HG03575 (cell line): ENCODE data around the gene SVOP.

Experiments used
- ATAC-seq: cut with Tn5 transposase; IDR thresholded peaks from one replicate; pipeline ENCODE4 v1.9.1; 2021; ENCODE audit not compliant: unreplicated experiment, insufficient number of reproducible peaks, low FRiP score; ENCODE audit errors: extremely low read depth

SVOP gene

DNA sequence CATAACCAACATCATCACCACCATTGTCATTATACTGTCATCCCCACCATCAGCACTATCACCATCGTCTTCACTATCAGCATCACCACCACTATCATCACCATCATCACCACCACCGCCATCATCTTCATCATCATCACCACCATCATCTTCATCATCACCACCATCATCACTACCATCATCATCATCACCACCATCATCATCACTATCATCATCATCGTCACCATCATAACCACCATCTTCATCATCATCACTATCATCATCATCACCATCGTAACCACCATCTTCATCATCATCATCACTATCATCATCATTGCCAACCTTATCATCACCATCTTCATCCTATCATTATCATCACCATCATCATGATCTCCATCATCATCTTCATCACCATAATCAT, 39.0 kb downstream of the SVOP start:
- no peak for ATAC-seq

DNA sequence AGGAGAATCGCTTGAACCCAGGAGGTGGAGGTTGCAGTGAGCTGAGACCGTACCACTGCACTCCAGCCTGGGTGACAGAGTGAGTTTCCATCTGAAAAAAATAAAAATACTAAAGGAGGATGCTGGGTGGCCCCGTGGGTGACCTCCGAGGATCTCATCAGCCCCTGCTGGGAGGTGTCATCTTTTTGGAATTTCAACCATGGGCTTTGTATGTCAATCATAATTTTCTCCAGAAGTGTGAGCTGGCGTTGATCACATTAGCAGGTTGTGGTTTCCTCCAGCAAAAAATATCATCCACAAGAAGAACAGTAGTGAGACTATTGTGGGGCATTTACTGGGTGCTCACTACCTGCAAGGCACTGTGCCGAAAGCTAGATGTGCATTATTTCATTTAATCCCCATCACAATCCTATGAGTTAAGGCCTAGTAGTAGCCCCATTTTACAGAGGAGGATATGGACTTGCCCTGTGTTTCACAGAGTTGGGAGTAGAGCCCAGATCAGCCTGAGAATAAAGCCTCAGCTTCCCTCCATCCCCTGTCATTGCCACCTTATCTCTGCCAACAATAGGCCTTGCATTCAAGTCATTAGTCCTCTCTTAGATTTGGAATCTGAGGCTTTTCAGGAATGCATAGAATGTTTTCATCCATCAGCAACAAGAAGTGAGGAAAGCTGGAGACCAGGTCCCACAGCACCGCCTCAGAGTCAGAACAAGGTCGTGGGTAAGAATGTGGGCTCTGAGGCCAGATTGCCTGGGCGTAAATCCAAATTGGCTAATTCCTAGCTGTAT, 39.8 kb downstream of the SVOP start:
- no peak for ATAC-seq

DNA sequence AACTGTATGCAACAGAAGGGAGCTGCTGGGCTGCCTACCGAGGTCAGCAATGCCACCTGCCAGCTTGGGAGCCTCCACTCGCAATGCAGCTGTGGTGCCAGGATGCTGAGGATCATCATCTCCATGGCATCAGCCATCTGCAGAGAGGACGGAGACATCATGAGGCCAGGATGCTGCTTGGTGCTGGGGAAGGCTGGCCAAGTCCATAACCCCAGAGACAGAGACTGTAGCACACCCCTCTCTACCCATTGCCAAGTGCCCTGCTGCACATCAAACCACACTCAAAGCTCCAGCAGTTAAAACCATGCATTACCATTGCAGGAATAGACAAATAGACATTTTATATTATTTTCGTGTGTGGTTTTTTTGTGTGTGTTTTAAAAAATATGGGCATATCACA, 43.5 kb downstream of the SVOP start:
- ATAC-seq, result no peak

DNA sequence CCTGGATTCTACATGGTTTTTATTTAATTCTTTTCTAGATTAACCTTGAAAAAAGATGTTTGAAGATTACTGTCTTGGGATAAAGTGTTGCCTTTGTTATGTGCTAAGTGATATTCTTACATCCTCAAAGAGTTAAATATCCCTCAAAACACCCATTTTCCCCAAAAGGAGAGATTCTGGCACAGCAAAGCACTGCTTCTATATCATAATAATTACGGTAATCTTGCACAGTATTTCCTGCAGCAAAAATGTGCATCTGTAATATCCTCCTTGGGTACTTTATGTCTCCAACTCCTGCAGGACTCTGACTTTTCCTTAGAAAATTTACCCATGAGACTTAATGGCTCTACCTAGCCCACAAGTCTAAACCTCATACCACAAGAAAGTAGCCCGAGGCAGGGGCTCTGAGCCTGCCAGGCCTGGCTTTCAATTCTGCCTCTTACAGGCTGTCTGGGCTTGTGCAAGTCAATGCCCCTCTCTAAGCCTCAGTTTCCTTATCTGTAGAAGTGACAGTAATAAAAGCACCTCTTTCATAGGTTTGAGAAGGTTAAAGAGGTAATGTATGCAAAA, 45.8 kb downstream of the SVOP start:
- ATAC-seq, result no peak

DNA sequence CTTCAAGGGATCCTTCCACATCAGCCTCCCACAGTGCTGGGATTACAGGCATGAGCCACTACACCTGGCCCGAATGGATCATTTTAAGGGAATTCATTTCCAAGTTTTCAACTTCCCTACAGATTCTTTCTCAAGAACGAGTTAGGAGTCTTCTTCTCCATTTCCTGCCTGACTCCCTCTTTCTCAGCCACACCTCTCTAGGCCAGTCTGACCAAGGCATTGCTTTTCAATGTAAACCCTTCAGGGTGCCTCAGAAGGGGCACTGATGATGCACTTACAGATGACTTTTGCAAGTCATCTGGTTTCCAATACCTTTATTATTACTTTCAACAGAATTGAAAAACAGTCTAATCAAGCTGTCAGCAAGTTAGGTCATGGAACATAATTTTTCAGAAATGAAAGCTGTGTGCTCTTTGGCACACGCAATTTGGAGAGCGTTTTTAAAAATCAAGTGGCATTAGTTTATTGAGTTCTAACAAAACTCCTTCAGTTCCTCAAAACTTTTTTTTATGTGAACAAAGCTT, 47.2 kb downstream of the SVOP start:
- no peak for ATAC-seq

DNA sequence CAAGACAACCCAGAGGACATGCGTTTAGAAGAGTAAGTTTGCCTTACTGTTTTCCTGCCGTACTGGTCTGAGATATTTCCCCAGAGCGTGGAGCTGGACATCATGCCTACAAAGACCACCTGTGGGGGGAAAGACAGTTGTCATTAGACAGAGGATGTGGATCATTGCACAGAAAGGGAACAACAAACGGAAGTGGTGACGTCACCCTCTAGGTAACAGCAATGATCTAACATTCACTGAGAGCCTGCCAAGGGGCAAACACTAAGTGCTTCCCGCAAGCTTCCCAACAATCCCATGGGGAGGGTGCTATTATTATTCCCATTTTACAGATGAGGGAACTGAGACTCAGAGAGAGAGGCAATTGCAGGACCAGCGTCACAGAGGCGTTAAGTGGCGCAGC, 48.5 kb downstream of the SVOP start:
- no peak for ATAC-seq

DNA sequence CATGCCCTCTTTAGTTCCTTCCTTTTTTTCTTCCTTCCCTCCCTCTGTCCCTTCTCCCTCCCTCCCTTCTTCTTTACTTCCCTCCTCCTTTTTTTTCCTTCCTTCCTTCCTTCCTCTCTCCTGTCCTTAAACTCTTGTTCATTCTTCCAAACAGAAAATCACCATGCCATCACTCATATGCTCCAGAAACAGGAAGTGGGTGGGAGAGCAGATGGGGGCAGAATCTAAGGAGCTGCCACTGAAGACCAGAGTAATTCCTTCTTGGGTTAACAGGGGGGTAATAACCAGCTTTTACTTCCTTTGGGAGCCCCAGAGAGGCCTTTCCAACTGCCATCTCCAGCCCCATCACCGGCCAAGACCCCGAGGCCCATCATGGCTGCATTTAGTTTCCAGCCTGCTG, 51.2 kb downstream of the SVOP start:
- no peak for ATAC-seq

DNA sequence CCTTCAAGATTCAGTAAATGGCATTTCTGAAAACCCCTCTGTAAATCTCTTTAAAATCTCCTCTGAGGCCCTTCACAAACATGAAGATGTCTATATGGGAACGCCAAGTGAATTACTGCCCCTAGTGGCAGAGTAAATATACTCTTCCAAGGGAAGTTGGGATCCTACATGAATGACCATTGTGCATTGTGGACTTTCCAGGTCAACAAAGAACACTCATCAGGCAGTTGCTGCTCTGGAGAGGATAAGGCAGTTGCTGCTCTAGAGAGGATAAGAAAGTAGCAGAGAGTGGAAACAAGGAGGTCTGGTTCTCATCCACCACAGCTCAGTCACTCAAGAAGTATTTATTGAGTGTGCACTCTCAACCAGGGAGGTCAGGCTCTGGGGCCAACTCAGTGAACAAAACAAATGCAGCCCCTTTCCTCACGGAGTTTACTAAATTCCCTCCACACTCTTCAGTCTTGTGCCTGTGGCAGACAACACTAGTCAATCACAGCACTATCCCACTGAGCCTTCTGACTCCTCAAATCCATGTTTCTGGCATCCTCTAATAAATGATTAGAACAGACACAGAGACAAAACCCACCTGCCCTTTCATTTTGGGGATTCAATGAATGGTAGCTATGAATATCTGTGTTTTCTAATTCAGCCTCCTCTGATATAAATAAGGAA, 52.9 kb downstream of the SVOP start:
- ATAC-seq, result no peak

DNA sequence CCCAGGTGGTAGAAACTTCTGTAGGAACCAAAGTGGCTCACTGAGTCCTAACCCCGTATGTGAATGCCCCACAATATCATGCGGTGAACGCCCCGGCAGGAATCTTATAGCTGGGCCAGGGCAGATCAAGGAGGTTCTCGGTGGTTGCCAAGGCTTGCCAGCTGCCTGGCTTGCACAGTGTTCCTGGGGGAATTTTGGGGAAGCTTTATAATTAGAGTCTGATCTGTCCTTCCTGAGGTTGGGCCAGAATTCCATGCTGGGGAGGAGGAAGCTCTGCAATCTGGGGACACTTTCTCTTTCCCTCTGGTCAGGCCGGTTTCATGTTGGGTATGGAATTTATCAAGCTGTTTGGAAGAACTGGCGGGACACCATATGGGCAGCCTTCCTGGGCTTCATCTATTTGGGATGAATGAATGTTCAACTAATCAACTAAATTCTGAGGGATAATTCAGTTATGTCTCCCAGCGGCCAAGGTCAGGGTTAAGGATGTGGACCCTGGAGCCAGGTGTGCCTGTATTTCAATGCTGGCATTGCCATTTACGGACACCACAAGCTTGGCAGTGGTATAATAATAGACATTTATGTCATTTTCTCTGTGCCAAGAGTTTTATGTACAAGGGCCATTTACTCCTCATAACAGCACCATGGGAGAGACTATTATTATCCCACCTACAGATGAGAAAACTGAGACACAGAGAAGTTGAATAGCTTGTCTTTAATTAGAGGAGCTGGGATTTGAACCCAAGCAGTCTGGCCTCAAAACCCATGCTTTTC, 54.3 kb downstream of the SVOP start:
- ATAC-seq, result no peak

DNA sequence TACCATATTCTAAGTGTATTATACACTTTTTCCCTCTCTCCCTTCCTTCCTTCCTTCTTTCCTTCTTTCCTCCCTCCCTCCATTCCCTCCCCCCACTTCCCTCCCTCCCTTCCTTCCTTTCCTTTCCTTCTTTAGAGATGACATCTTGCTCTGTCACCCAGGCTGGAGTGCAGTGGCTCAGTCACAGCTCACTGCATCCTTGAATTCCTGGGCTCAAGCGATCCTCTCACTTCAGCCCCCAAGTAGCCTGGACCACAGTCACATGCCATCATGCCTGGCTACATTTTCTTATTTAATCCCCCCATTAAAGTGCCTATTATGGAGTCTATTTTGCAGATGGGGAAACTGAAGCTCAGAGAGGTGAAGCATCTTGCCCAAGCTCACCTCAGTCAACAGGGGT, 55.0 kb downstream of the SVOP start:
- ATAC-seq, result no peak

DNA sequence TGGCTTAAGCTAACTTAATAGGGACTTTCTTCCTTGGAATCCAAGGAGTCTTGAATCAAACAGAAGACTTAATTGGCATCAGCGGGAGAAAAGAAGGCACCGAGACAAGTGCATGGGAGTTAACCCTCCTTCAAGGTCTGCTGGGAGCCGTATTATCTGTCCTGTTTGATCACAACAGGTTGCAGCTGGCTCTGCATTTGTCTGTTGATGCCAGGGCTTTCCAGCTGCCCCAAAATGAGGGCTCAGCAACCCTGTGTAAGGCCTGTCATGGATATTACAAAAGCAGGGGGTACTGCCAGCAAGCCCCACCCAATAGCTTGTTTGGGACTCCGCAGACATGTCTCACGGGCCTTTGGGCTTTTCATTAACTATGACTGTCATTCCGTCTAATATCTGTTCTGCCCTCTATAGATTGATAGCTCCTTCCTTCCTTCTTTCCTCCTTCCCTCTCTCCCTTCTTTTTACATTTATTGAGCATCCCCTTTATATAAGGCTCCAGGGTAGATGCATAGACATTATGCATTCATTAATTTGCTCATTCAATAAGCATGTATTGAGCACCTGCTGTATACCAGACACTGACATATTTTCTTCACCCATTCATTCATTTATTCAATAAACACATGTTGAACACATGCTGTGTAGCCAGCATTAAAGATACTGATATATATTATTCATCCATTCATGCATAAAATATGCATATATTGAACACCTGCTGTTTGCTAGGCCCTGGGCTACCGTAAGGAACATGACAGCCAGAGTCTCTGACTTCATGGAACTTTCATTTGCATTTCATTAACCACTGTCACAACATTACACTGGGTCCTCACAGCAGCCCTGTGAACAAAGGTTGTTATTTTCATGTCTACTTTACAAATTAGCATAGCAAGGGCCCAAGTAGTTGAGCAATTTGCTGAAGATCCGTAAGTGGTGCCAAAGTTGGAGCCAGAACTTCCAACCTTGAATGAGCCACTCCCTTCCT, 56.2 kb downstream of the SVOP start:
- ATAC-seq, result no peak

DNA sequence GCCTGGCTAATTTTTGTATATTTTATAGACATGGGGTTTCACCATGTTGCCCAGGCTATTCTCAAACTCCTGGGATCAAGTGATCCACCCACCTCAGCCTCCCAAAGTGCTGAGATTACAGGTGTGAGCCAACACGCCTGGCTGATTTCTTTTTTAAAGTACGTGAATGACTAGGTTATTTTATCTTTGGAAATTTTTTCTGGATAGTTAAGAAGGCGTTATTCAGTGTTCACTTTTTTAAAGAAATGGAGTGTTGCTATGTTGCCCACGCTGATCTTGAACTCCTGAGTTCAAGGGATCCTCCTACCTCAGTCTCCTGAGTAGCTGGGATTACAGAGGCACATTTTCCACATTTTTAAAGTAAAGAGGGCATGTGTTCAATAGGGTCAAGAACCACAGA, 58.6 kb downstream of the SVOP start:
- ATAC-seq, result no peak

DNA sequence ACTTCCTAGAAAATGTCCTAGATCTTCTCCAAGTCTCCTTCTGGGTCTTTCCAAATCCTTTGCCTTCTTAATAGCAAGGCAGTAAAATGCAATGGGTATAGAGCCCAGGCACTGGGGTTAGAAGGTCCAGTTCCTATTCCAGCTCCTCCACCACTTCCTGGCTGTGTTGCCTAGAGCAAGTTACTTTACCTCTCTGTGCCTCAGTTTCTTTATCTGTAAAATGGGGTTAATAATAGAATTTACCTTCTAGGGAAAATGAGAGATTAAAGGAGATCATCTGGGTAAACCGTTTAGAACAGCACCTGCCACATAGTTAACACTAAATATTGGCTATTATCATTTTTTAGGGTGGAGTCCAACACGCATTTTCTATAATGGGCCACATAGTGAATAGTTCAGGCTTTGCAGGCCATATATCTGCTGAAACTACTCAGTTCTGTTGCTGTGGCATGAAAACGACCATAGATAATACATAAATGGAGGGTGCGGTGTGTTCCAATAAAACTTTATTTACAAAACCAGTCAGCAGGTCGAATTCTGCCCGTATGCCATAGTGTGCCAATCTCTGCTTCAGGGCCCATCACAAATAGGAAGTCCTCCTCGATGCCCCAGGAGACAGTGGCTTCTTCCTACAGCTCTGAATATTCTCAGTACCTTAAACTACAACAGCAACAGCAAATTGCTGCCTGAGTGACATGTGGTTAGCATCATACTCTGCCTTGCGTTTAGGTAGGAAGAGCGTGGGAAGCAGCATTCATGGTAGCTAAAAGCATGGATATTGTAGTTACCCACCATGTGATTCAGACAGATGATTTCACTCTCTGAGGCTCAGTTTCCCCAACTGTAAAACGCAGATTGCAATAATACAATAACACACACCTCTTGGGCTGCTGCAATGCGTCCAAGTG, 60.9 kb downstream of the SVOP start:
- no peak for ATAC-seq

DNA sequence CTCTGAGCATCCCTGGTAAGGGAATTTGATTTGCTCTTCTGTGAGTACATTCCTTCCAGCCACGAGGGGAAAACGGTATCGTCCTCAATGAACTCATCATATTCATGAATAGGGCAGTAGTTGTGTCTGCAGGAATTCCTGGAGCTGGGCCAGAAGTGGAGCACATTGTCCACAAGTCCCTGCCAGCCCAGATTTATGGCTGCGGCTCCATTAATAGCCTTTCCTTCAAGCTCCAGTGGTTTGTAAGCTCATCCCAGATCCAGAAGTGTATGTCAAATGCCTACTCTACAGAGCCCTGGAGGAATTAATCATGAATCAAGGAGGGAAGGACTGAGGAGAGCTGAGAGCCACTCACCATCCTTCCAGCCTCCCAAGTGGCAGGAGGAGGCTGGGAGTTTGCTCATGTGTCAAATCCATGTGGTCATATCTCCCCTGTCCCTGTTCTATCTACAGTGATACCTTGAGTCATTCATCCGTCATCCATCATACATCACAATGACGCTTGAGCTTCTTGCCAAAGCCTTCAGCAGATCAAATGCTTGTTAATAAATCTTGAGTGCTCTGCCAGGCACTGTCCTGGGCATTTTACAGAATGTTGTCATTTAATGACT, 65.5 kb downstream of the SVOP start:
- ATAC-seq, result no peak

DNA sequence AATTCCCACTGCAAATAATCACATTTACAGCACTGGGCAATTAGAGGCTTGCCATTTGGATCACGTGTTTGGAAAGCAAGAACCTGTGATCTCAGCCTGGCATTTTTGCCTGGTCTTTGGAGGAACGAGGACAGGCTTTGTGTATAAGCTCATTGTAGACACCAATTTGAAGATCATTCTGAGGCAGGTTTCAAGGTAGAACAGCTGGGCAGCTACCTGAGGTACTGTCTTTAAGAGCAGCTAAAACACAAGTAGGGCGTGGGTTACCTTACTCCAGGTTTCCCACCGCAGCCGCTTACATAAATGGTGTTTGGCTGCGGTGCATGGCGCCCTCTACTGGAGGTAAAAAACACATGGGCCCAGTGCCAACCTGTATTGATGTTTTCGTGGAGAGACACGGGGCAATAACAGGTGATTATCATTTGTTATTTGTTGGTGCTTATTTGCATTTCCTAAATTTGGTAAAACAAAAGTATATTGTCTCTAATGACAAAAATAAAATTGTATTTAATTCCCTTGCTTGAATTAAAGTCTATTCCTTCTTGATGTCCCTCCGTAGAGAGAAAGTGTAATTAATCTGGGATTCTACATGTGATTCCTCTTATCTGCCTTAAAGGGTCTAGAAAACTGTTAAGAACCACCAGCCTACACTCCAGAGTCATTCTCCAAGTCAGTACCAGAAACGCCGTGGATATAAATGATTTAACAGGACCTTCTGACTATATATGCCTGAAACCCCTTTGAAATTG, 69.7 kb downstream of the SVOP start:
- no peak for ATAC-seq

DNA sequence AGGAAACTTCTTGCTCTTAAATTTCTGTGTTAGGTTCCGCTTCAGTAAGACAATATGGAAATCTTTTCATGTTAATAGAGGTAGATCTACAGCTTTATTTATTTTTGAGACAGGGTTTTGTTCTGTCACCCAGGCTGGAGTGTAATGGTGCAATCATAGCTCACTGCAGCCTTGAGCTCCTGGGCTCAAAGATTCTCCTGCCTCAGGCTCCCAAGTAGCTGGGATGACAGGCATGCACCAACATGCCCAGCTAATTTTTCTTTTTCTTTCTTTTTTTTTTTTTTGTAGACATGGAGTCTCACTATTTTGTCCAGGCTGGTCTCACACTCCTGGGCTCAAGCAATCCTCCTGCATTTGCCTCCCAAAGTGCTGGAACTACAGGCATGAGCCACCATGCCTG, 70.9 kb downstream of the SVOP start:
- no peak for ATAC-seq
